Measurements from ENCODE around the gene C14orf180.

The C14orf180 gene

DNA sequence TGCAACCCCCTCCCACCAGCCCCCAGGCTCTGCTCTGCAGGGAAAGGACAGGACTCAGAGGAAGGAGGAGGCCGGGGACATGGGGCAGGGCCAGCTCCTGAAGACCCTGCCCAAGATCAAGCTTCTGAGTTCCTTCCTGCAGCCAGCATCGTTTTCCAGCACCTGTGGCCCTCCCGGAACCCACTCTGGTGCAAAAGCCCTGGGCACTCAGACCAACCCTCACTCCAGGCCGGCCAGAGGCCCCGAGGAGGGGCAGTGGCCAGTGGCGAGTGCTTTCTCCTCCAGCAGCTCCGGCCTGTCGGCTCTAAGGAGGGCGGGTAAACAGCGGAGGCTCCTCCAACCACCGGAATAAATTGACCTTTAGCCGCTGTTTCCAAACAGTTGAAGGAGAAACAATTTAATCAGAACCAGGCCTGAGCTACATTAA lies 14.2 kb downstream of the C14orf180 start:
- TF ChIP-seq FOXP2 (optimal IDR thresholded peaks at IDR 0.05; ENCODE audit: borderline replicate concordance, extremely low read depth, extremely low read length, insufficient read depth) (no peak), TAF1 (IDR thresholded peaks at IDR 0.05; ENCODE audit: borderline replicate concordance, insufficient read depth, low read length) (no peak), POLR2AphosphoS5 (IDR thresholded peaks at IDR 0.05; ENCODE audit: low read depth, low read length) (no peak)

DNA sequence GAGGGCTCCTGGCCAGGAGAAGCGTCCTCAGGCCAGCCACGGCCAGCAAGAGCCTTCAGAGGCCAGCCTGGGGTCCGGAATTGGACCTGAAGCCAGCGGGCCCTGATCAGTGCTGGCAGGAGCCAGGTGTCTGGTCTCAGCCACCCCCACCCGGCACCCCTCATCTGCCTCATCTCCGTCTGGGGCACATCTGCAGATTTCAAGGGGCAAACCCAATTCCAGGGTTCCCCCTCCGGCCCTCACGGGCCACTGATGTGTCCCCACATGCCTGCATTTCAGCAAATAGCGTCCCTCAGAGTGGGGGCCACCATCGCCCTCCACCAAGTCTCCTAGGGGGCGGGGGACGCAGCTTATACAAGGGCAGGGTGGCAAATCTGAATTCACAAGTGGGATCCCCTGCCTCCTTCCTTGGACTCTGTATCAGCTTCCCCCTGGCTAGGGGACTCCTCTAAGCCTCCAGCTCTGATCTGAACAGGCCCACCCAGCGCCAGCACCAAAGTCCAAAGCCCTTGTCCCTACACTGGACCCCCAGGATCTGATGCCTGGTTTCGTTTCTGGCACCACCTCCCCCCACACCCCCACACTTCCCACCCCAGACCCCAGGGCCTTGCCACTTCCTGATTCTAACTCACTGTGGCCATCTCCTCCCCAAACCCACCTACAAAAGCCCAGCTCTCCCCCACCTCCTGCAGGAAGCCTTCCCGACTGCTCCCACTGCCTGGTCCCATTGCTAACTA lies 14.9 kb downstream of the C14orf180 start:
- TF ChIP-seq, protein P1, sequence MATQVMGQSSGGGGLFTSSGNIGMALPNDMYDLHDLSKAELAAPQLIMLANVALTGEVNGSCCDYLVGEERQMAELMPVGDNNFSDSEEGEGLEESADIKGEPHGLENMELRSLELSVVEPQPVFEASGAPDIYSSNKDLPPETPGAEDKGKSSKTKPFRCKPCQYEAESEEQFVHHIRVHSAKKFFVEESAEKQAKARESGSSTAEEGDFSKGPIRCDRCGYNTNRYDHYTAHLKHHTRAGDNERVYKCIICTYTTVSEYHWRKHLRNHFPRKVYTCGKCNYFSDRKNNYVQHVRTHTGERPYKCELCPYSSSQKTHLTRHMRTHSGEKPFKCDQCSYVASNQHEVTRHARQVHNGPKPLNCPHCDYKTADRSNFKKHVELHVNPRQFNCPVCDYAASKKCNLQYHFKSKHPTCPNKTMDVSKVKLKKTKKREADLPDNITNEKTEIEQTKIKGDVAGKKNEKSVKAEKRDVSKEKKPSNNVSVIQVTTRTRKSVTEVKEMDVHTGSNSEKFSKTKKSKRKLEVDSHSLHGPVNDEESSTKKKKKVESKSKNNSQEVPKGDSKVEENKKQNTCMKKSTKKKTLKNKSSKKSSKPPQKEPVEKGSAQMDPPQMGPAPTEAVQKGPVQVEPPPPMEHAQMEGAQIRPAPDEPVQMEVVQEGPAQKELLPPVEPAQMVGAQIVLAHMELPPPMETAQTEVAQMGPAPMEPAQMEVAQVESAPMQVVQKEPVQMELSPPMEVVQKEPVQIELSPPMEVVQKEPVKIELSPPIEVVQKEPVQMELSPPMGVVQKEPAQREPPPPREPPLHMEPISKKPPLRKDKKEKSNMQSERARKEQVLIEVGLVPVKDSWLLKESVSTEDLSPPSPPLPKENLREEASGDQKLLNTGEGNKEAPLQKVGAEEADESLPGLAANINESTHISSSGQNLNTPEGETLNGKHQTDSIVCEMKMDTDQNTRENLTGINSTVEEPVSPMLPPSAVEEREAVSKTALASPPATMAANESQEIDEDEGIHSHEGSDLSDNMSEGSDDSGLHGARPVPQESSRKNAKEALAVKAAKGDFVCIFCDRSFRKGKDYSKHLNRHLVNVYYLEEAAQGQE (IDR thresholded peaks at IDR 0.05; ENCODE audit: insufficient read depth in 1 of 2, low read depth in 2 of 2, low read length in 2 of 2) = no peak
- TF ChIP-seq POLR2AphosphoS5 (IDR thresholded peaks at IDR 0.05; ENCODE audit: low read depth, low read length) (no peak), SIN3A (IDR thresholded peaks at IDR 0.05; ENCODE audit: borderline replicate concordance, insufficient read depth, low read length) (no peak), FOXP2 (optimal IDR thresholded peaks at IDR 0.05; ENCODE audit: borderline replicate concordance, extremely low read depth, extremely low read length, insufficient read depth) (no peak), TAF1 (IDR thresholded peaks at IDR 0.05; ENCODE audit: borderline replicate concordance, insufficient read depth, low read length) (no peak)

DNA sequence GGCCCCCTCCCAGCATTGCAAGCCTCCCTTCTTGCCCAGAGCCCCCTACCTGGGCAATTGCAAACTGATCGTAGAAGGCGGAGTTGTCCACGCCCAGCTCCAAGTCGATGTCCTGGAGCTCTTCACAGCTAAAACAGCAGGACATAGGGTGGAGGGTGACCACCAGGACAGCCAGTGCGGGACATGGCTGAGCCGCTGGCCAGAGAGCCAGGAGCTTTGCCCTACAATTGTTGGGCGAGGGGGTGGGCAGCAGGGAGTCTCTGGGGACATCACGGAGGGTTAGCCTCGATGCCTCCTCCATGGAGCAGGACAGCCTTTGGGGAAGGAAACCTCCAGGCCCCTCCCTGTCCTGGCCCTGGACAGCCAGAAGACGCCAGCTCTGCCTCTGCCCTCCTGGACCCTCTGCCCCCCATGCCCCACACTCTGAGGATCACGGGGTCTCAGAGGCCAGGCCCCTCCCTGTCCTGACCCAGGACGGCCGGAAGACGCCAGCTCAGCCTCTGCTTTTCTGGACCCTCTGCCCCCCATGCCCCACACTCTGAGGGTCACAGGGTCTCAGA lies 15.6 kb downstream of the C14orf180 start:
- no peak for TF ChIP-seq TAF1 (IDR thresholded peaks at IDR 0.05; ENCODE audit: borderline replicate concordance, insufficient read depth, low read length)
- TF ChIP-seq POLR2AphosphoS5 (IDR thresholded peaks at IDR 0.05; ENCODE audit: low read depth, low read length) = no peak
- TF ChIP-seq FOXP2 (optimal IDR thresholded peaks at IDR 0.05; ENCODE audit: borderline replicate concordance, extremely low read depth, extremely low read length, insufficient read depth) = no peak
- TF ChIP-seq, protein P1 (IDR thresholded peaks at IDR 0.05; ENCODE audit: insufficient read depth in 1 of 2, low read depth in 2 of 2, low read length in 2 of 2) = no peak
- no peak for TF ChIP-seq SIN3A (IDR thresholded peaks at IDR 0.05; ENCODE audit: borderline replicate concordance, insufficient read depth, low read length)

DNA sequence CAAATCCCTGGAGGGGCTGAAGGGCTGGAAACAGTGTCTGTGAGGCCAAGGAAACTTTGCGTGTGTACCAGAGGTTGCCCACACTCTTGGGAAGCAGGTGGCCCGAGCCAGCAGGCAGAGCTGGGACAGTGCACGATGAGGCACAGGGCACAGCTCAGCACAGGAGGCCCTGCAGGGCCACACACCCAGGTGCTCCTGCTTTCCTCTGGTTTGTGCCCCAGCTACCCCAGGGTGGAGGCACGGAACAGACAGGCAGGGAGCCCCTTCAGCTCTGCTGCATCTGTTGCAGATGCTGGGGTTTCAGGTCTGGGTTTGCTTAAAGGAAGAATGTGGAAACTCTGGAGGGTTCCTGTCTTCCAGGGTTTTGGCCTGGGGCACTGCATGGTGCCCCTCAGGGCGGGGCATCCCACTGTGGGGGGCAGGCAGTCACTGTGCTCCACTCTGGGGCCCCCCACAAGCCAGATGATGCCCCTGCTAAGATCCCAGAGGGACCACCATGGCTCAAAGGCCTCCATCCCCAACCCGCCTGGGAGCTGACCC lies 16.4 kb downstream of the C14orf180 start:
- TF ChIP-seq TAF1 (IDR thresholded peaks at IDR 0.05; ENCODE audit: borderline replicate concordance, insufficient read depth, low read length) = no peak
- TF ChIP-seq FOXP2 (optimal IDR thresholded peaks at IDR 0.05; ENCODE audit: borderline replicate concordance, extremely low read depth, extremely low read length, insufficient read depth) = no peak
- TF ChIP-seq POLR2AphosphoS5 (IDR thresholded peaks at IDR 0.05; ENCODE audit: low read depth, low read length) = no peak
- TF ChIP-seq, protein P1 (IDR thresholded peaks at IDR 0.05; ENCODE audit: insufficient read depth in 1 of 2, low read depth in 2 of 2, low read length in 2 of 2) = no peak
- TF ChIP-seq SIN3A (IDR thresholded peaks at IDR 0.05; ENCODE audit: borderline replicate concordance, insufficient read depth, low read length) = no peak

DNA sequence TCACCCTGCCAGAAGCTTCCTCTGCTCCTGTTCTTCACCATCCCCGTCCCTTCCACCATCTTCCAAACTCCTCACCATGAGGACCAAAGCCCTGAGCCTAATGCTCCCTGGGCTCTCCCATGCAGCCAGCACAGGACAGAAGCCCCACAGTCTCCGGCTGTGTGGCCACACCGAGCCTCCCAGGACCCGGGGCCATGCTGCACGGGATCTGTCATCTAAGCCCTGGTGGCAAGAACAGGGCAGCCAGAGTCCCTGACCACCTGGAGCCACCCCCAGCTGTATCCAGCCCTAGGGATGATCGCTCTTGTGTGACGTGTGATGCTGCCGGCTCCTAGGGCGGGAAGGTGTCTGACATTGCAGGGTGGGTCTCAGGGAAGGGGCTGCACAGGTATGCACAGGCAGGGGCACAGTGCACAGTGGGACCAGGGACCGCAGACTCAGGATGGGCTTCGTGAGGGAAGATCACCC lies 16.9 kb downstream of the C14orf180 start:
- TF ChIP-seq POLR2AphosphoS5 (IDR thresholded peaks at IDR 0.05; ENCODE audit: low read depth, low read length) = no peak
- TF ChIP-seq FOXP2 (optimal IDR thresholded peaks at IDR 0.05; ENCODE audit: borderline replicate concordance, extremely low read depth, extremely low read length, insufficient read depth) = no peak
- TF ChIP-seq SIN3A (IDR thresholded peaks at IDR 0.05; ENCODE audit: borderline replicate concordance, insufficient read depth, low read length) = no peak
- TF ChIP-seq TAF1 (IDR thresholded peaks at IDR 0.05; ENCODE audit: borderline replicate concordance, insufficient read depth, low read length) = no peak
- TF ChIP-seq, protein P1 (IDR thresholded peaks at IDR 0.05; ENCODE audit: insufficient read depth in 1 of 2, low read depth in 2 of 2, low read length in 2 of 2) = no peak
